H1 (cell line): ENCODE data around the gene KIAA1755. TPM values are rescaled to one million over a fixed set of nuclear protein-coding genes. Genes with fewer than 3 reads are reported as not detected.

Experiments used
- BRCA1 ChIP-seq: IDR thresholded peaks from 2 replicates; pipeline ENCODE4 v1.6.1; 2012; ENCODE audit warnings: low read depth, low read length, improper control_type of control experiment
- CBX8 ChIP-seq: fragments of 300-800, 300-1000 bp; sonication (generic); IDR thresholded peaks from 2 replicates; pipeline ENCODE4 v1.7.1; 2016; ENCODE audit warnings: low read depth, low read length, borderline replicate concordance
- CEBPB ChIP-seq: IDR thresholded peaks from 2 replicates; pipeline ENCODE4 v1.6.1; 2012; ENCODE audit warnings: low read depth, low read length
- JUN ChIP-seq: IDR thresholded peaks from 2 replicates; pipeline ENCODE4 v1.6.1; 2011; ENCODE audit warnings: low read depth, mild to moderate bottlenecking, improper control_type of control experiment, low read length
- RBBP5 ChIP-seq: IDR thresholded peaks from 2 replicates; pipeline ENCODE4 v1.7.1; 2012; ENCODE audit warnings: low read depth, mild to moderate bottlenecking, inconsistent platforms, low read length, moderate library complexity, borderline replicate concordance
- RNF2 ChIP-seq: fragments of 200-900, 300-1000 bp; sonication (generic); IDR thresholded peaks from 2 replicates; pipeline ENCODE4 v1.7.1; 2016; ENCODE audit warnings: borderline replicate concordance, low read depth, mild to moderate bottlenecking, antibody characterized with exemption, low read length; ENCODE audit not compliant: poor library complexity, severe bottlenecking; ENCODE audit errors: missing control alignments
- TAF7 ChIP-seq: optimal IDR thresholded peaks from 2 replicates; pipeline ENCODE3; 2011; ENCODE audit warnings: low read depth, mild to moderate bottlenecking, inconsistent platforms, low read length, moderate library complexity, borderline replicate concordance
- polyA plus RNA-seq, 7 experiments: library from polyadenylated mRNA; depleted of rRNA in 3 of 7; stranded (reverse) in 5 of 7; unstranded in 2 of 7; fragments of >200 nt in 5 of 7; fragments of 200-250 nt in 2 of 7; gene quantifications; 1 replicate in 5 of 7; 2 replicates in 1 of 7; 4 replicates in 1 of 7; pipeline versions ENCODE4 v1.2.1 to v1.2.3, GENCODE V29; 2011 to 2013; ENCODE audit warnings: missing spikeins in 2 of 7, mixed read lengths in 2 of 7
- total RNA-seq: library from RNA; stranded (reverse); fragmentation: NEBNext Ultra II Directional; extraction: Animal tissue kit (Norgen Biotek cat#: 25700); gene quantifications from 2 replicates; pipeline ENCODE4 v1.2.1, GENCODE V29; 2021
- TF ChIP-seq, protein P1 (sequence below): fragments of 300-600 bp; sonication (generic); IDR thresholded peaks from 2 replicates; pipeline ENCODE4 v1.7.1; 2012; ENCODE audit warnings: low read length, moderate library complexity, mild to moderate bottlenecking, inconsistent platforms; ENCODE audit not compliant: insufficient replicate concordance

KIAA1755 gene
- total and polyA plus RNA-seq, 2 of the 8 experiments (the other 6 are each of a cell fraction or from before 2014, with no cell fraction given), result 0.23 TPM; not detected in 1

DNA sequence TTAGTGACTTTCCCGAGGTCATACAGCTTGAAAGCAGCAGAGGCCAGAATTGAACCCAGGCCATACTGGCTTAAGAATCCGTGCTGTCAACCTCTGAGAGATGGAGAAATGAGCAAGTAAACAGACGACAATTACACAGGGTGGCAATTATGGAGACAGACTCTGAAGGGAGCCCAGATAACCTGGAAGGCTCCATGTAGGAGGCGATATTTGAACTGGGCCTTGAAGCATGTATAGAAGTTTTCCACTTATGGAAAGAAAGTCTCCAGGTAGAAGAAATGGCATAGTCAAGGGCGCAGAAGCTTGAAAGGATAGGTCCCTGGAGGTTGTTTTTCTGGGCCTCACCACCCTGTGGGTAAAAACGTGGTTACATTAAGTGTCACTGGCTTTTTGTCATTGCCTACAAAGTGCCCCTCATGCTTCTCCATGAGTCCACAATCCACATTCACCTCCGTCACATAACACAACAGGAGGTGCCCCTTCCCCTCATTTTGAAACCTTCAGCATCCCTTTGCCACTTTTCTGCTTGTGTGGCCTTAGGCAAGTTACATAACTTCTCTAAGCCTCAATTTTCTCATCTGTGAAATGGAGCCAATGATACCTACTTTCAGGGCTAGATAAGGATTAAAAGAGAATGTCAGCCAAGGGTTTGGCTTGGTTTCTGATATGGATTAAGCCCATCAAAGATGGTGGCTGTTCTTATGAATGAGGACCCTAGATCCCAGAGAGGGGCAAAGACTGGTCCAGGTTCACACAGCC lies 37.6 kb upstream of the KIAA1755 start (continued):
- TF ChIP-seq, protein P1, sequence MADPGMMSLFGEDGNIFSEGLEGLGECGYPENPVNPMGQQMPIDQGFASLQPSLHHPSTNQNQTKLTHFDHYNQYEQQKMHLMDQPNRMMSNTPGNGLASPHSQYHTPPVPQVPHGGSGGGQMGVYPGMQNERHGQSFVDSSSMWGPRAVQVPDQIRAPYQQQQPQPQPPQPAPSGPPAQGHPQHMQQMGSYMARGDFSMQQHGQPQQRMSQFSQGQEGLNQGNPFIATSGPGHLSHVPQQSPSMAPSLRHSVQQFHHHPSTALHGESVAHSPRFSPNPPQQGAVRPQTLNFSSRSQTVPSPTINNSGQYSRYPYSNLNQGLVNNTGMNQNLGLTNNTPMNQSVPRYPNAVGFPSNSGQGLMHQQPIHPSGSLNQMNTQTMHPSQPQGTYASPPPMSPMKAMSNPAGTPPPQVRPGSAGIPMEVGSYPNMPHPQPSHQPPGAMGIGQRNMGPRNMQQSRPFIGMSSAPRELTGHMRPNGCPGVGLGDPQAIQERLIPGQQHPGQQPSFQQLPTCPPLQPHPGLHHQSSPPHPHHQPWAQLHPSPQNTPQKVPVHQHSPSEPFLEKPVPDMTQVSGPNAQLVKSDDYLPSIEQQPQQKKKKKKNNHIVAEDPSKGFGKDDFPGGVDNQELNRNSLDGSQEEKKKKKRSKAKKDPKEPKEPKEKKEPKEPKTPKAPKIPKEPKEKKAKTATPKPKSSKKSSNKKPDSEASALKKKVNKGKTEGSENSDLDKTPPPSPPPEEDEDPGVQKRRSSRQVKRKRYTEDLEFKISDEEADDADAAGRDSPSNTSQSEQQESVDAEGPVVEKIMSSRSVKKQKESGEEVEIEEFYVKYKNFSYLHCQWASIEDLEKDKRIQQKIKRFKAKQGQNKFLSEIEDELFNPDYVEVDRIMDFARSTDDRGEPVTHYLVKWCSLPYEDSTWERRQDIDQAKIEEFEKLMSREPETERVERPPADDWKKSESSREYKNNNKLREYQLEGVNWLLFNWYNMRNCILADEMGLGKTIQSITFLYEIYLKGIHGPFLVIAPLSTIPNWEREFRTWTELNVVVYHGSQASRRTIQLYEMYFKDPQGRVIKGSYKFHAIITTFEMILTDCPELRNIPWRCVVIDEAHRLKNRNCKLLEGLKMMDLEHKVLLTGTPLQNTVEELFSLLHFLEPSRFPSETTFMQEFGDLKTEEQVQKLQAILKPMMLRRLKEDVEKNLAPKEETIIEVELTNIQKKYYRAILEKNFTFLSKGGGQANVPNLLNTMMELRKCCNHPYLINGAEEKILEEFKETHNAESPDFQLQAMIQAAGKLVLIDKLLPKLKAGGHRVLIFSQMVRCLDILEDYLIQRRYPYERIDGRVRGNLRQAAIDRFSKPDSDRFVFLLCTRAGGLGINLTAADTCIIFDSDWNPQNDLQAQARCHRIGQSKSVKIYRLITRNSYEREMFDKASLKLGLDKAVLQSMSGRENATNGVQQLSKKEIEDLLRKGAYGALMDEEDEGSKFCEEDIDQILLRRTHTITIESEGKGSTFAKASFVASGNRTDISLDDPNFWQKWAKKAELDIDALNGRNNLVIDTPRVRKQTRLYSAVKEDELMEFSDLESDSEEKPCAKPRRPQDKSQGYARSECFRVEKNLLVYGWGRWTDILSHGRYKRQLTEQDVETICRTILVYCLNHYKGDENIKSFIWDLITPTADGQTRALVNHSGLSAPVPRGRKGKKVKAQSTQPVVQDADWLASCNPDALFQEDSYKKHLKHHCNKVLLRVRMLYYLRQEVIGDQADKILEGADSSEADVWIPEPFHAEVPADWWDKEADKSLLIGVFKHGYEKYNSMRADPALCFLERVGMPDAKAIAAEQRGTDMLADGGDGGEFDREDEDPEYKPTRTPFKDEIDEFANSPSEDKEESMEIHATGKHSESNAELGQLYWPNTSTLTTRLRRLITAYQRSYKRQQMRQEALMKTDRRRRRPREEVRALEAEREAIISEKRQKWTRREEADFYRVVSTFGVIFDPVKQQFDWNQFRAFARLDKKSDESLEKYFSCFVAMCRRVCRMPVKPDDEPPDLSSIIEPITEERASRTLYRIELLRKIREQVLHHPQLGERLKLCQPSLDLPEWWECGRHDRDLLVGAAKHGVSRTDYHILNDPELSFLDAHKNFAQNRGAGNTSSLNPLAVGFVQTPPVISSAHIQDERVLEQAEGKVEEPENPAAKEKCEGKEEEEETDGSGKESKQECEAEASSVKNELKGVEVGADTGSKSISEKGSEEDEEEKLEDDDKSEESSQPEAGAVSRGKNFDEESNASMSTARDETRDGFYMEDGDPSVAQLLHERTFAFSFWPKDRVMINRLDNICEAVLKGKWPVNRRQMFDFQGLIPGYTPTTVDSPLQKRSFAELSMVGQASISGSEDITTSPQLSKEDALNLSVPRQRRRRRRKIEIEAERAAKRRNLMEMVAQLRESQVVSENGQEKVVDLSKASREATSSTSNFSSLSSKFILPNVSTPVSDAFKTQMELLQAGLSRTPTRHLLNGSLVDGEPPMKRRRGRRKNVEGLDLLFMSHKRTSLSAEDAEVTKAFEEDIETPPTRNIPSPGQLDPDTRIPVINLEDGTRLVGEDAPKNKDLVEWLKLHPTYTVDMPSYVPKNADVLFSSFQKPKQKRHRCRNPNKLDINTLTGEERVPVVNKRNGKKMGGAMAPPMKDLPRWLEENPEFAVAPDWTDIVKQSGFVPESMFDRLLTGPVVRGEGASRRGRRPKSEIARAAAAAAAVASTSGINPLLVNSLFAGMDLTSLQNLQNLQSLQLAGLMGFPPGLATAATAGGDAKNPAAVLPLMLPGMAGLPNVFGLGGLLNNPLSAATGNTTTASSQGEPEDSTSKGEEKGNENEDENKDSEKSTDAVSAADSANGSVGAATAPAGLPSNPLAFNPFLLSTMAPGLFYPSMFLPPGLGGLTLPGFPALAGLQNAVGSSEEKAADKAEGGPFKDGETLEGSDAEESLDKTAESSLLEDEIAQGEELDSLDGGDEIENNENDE, result no peak
- TF ChIP-seq RNF2 (no peak), JUN (no peak), RBBP5 (no peak), BRCA1 (no peak), TAF7 (no peak), CBX8 (no peak), CEBPB (no peak)
